DND-41 (cell line): ENCODE data around the gene LRRC27.
A peak's percentile ranks its signal among the peaks of the same experiment; 100 is the strongest.

Source experiments
- ATAC-seq: fragments of 200-7000 bp; cut with Tn5 transposase; 3 replicates; pipeline ENCODE4 v1.9.1; 2021; ENCODE audit warnings: low read depth; ENCODE audit not compliant: insufficient read depth
- DNase-seq: peaks from one replicate; pipeline ENCODE4 v3.0.0-alpha.2; 2020
- H2AFZ ChIP-seq: 2 replicates; pipeline ENCODE4 v1.6.0; 2012; ENCODE audit warnings: low read depth, low read length
- H3K27ac ChIP-seq: 2 replicates; pipeline ENCODE4 v1.5.1; 2012; ENCODE audit warnings: low read length, inconsistent platforms
- H3K27me3 ChIP-seq: fragments of 200-600 bp; sonication (generic); 2 replicates; pipeline ENCODE4 v1.6.0; 2012; ENCODE audit warnings: low read length, mild to moderate bottlenecking, inconsistent platforms; ENCODE audit not compliant: insufficient read depth, poor library complexity
- H3K36me3 ChIP-seq: 2 replicates; pipeline ENCODE4 v1.5.1; 2012; ENCODE audit warnings: low read length, inconsistent platforms; ENCODE audit not compliant: insufficient read depth
- H3K4me1 ChIP-seq: 2 replicates; pipeline ENCODE4 v1.5.1; 2012; ENCODE audit warnings: mild to moderate bottlenecking, low read length; ENCODE audit not compliant: insufficient read depth
- H3K4me2 ChIP-seq: 2 replicates; pipeline ENCODE4 v1.6.0; 2012; ENCODE audit warnings: mild to moderate bottlenecking, moderate library complexity, low read length, inconsistent platforms; ENCODE audit not compliant: insufficient read depth
- H3K4me3 ChIP-seq, 2 experiments: fragments of 200-600 bp in 1 of 2; shearing (Covaris generic) in 1 of 2; 2 replicates each; pipeline ENCODE4 v1.5.1; 2012 to 2016; ENCODE audit warnings: inconsistent platforms in 2 of 2, low read length in 2 of 2, mild to moderate bottlenecking in 2 of 2, low read depth in 1 of 2, moderate library complexity in 1 of 2
- H3K79me2 ChIP-seq: 2 replicates; pipeline ENCODE4 v1.6.0; 2012; ENCODE audit warnings: low read length, inconsistent platforms; ENCODE audit not compliant: insufficient read depth
- H3K9ac ChIP-seq: 2 replicates; pipeline ENCODE4 v1.6.0; 2012; ENCODE audit warnings: low read depth, mild to moderate bottlenecking, inconsistent platforms, low read length, moderate library complexity
- H3K9me3 ChIP-seq: 2 replicates; pipeline ENCODE4 v1.5.1; 2012; ENCODE audit warnings: low read length, moderate library complexity, mild to moderate bottlenecking, inconsistent platforms; ENCODE audit not compliant: insufficient read depth, severe bottlenecking
- H4K20me1 ChIP-seq: 2 replicates; pipeline ENCODE4 v1.6.0; 2012; ENCODE audit warnings: low read length; ENCODE audit not compliant: insufficient read depth
- CTCF ChIP-seq: IDR thresholded peaks from 2 replicates; pipeline ENCODE4 v1.5.1; 2012; ENCODE audit warnings: borderline replicate concordance, low read length, moderate library complexity, mild to moderate bottlenecking; ENCODE audit not compliant: poor library complexity, severe bottlenecking; ENCODE audit errors: extremely low read depth
- EZH2 ChIP-seq: IDR thresholded peaks from 3 replicates; pipeline ENCODE4 v1.6.1; 2012; ENCODE audit warnings: borderline replicate concordance, low read depth, mild to moderate bottlenecking, moderate library complexity, low read length, inconsistent platforms; ENCODE audit not compliant: severe bottlenecking

Gene LRRC27

DNA sequence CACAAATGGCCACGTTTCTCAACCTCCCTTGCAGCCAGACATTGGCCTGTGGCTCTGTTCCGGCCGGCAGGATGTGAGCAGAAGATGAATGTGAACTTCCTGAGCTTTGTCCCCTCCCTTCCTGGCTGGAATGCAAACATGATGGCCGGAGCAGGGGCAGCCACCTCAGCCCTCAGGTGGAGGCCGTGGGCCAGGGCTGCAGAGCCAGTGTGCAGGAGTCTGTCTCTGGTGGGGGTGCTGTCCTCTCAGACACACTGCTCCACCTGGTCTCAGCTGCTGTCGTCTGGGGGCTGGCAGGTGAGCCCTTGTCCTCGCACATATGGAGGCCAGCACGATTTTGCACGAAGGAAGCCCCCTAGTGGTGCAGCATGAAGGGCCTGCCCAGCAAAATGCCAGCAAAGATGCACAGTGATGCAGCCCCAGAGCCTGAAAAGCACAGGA, 39.7 kb downstream of the LRRC27 start:
- no peaks in the 10 kb centered on the region; the same call in 1 of the 2 replicates for H4K20me1 ChIP-seq
- TF ChIP-seq CTCF (peak; percentile 63), EZH2 (no peak)
- H3K36me3 ChIP-seq, result no peaks in the 10 kb centered on the region
- no peaks in the 10 kb centered on the region; the same call in 1 of the 2 replicates for H3K4me1 ChIP-seq
- ATAC-seq, result peak; percentile 72
- H2AFZ ChIP-seq, result no peak overlapping the region
- H3K9ac ChIP-seq, result no peak overlapping the region
- no peaks in the 10 kb centered on the region for H3K9me3 ChIP-seq
- H3K4me2 ChIP-seq, result no peak overlapping the region
- peak; percentile 40 for DNase-seq
- no peak overlapping the region for H3K4me3 ChIP-seq
- H3K27me3 ChIP-seq, result no peaks in the 10 kb centered on the region
- H3K79me2 ChIP-seq, result no peaks in the 10 kb centered on the region
- no peak overlapping the region for H3K27ac ChIP-seq

DNA sequence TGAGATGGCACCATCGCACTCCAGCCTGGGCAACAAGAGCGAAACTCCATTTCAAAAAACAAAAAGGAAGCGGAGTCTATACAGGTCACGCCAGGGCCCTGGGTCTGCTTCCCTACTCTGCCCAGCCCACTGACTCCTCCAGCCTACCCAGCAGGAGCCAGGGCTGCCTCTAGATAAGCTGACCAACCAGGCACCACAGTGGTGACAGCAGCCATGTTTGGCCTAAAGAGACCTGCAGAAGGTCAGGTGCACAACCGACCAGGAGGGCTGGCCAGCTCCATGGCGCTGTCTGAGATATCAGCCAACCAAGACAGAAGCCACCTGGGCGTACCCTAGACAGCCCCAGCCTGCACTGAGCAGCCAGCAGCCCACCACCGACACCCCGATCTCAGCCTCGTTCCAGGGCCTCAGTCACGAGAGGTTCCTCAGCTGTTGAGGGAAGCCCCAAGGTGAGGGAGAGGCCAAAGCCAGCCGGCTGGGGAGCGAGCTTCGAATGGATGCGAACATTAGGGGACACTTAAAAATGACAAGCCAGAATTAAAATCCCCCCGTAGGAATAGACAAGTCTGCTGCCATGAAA, 40.6 kb downstream of the LRRC27 start:
- Histone ChIP-seq H3K4me2 (no peak overlapping the region), H3K27me3 (no peaks in the 10 kb centered on the region), H3K9ac (no peak overlapping the region), H3K27ac (no peak overlapping the region), H3K79me2 (no peaks in the 10 kb centered on the region), H4K20me1 (no peaks in the 10 kb centered on the region; the same call in 1 of the 2 replicates), H2AFZ (no peak overlapping the region), H3K4me3 (no peak overlapping the region), H3K9me3 (no peaks in the 10 kb centered on the region), H3K36me3 (no peaks in the 10 kb centered on the region), H3K4me1 (no peaks in the 10 kb centered on the region; the same call in 1 of the 2 replicates)
- DNase-seq, result no peak
- no peak for ATAC-seq
- no peak for TF ChIP-seq EZH2
- no peak for TF ChIP-seq CTCF

- H3K4me3 ChIP-seq, result no peak overlapping the region
- ATAC-seq (no peak), DNase-seq (no peak)
- H3K9me3 ChIP-seq, result no peaks in the 10 kb centered on the region
- H3K9ac ChIP-seq, result no peak overlapping the region
- no peaks in the 10 kb centered on the region for H3K27me3 ChIP-seq
- H3K36me3 ChIP-seq, result no peaks in the 10 kb centered on the region
- no peak overlapping the region for H3K4me2 ChIP-seq
- H3K79me2 ChIP-seq, result no peaks in the 10 kb centered on the region
- H2AFZ ChIP-seq, result no peak overlapping the region
- no peaks in the 10 kb centered on the region; the same call in 1 of the 2 replicates for H4K20me1 ChIP-seq
- H3K4me1 ChIP-seq, result no peaks in the 10 kb centered on the region; the same call in 1 of the 2 replicates
- no peak for TF ChIP-seq CTCF
- TF ChIP-seq EZH2, result no peak
- no peak overlapping the region for H3K27ac ChIP-seq
Measured at GRCh38 chr10:132373241-132373955, 41.4 kb downstream of the LRRC27 start.
